ENCODE results near the gene PHACTR1.

DNA sequence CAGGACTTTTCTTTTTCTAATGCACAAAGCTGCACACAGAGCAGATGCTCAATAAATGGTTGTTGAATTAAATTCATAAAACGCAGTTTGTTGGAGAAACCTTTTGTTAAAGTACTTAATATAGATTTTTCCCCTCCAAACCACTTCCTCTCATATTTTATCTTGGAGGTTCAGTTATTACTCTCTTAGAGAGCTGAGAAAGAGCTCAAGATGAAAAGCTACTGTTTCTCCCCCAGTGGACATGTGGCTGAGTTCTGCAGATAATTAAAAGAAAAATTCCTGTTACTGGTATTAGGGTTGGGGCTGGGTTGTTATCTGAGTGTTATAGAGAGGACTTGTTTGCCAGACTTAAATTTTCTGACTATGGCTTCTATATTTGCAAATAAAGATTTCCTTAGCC, 317.7 kb downstream of the PHACTR1 start:
- TF ChIP-seq CTCF (IDR thresholded peaks at IDR 0.05) (no peak), POLR2AphosphoS5 (IDR thresholded peaks at IDR 0.05; ENCODE audit: low read depth, low read length) (no peak), EP300 (IDR thresholded peaks at IDR 0.05; ENCODE audit: borderline replicate concordance in 1 of 2, low read depth in 1 of 2, low read length in 1 of 2) (no peak), MAX (IDR thresholded peaks at IDR 0.05; ENCODE audit: low read depth) (no peak), TCF12 (IDR thresholded peaks at IDR 0.05) (no peak), TAF1 (IDR thresholded peaks at IDR 0.05; ENCODE audit: borderline replicate concordance, low read depth, low read length) (no peak), REST (IDR thresholded peaks at IDR 0.05; ENCODE audit: low read depth, low read length) (no peak), RAD21 (IDR thresholded peaks at IDR 0.05; ENCODE audit: low read length) (no peak), RXRA (IDR thresholded peaks at IDR 0.05; ENCODE audit: borderline replicate concordance, low read depth) (no peak), PBX3 (IDR thresholded peaks at IDR 0.05) (no peak), CHD2 (IDR thresholded peaks at IDR 0.05; ENCODE audit: low read length, partially characterized antibody) (no peak), EZH2phosphoT487 (IDR thresholded peaks at IDR 0.05; ENCODE audit: borderline replicate concordance, low read depth) (no peak), SMC3 (IDR thresholded peaks at IDR 0.05; ENCODE audit: low read depth, low read length) (no peak), GATA2 (CRISPR knock-in tag; IDR thresholded peaks at IDR 0.05) (no peak)

Measured in SK-N-SH (cell line).